GM21515 (cell line): Measurements from ENCODE around the gene TMEM200A.

Experiments used
- ATAC-seq: cut with Tn5 transposase; IDR thresholded peaks from one replicate; pipeline ENCODE4 v1.9.1; 2021; ENCODE audit not compliant: unreplicated experiment

Gene TMEM200A

DNA sequence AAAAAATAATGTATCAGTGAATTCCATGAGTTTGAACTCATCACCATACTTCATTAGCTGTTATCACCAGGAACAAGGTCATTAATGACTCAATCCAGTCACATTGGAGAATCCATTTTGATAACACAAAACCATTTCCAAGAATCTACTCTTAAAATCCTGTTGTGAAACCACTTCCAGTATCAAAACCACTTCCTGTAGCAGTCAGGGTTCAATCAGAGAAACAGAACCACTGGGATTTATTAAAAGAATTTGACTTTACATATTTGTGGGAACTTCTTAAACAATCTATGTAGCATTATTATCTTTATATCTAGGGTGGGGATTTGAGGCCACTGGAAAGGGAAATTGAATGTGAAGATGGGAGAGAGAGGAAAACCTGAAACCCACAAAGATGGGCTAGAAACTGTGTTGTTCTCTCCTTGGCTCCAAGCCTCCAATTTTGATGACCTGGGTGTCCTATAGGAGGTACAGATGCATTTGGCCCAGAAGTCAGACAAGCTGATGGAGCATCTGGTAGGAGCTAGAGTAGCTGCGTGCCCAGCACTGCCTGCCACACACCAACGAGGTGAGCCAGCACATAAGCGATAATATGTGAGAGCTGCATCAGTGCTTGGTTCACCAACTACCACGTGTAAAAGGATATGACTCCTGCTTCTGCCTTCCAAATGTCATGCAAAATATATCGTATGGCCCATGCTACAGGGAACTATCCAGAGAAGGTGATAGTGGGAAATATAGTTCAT lies 117.0 kb downstream of the TMEM200A start:
- no peak for ATAC-seq

DNA sequence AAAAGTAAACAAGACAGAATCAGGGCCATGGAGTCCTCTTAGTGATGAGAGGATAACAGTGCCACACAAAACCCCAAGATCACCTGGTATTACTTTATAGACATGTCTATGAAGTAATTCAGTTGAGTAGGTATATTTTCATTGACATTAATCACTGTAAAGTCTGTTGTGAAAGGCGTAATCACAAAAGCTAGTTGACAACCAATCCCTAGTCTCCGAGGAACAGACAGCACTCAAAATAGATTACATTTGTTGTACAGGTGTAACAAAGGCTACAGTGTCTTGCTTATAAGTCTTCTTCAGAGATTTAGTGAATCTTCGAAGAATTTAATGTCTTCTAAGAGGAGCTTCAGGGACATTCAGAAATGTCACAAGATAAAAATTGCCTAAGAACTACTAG lies 120.1 kb downstream of the TMEM200A start:
- no peak for ATAC-seq

DNA sequence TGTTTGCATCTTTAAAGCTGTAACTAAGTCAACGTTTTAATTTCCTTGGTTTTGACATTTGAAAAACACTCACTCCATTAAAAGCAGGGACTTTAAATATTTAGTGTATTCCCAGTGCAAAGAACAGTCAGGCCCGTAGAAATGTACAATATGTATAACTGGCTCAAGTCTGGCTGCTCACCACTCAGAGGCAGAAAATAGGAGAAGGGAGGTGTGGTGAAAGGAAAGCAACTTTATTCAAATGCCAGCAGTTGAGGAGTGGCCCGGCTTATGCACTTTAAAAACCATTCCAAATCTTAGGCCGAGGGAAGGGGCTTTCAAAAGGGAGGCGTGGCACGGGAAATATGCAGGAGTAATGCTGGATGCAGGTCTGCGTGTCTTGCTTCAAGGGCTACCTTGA lies 120.6 kb downstream of the TMEM200A start:
- no peak for ATAC-seq

DNA sequence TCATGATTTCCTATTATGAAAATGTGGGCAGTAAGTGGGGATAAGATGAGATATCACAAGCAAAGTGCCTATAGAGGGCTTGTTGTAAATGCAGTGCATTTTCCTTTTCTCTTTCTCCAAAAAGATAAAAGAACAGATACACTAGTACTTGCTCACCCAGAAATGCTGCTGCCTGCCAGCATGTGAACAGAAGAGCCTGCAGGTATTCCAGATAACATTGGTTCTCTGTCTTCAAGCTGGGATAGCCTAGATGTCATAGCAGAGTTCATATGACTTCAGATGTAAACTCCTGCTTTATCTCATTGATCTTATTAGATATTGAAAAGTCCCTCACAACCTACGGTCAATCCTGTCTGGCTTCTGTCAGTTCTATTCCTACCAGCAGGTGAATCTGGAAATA lies 123.7 kb downstream of the TMEM200A start:
- no peak for ATAC-seq
